Activated T-helper 17 cell treated with anti-CD3 and anti-CD28 coated beads, Interleukin-2, amount 50 U/mL, for 72 hours (primary cell): ENCODE measurements around the gene CLCN5. TPM values are rescaled to one million over a fixed set of nuclear protein-coding genes. Genes with fewer than 3 reads are reported as not detected.

Source experiments
- ATAC-seq: fragments of 150-1000 bp; cut with Tn5 transposase; replicated peaks from 2 replicates; pipeline ENCODE4 v1.10.0; 2021; ENCODE audit warnings: mild to moderate bottlenecking, moderate library complexity
- H3K27ac Mint-ChIP-seq: one replicate; pipeline ENCODE4 v1.8.0; 2022; ENCODE audit warnings: mixed read lengths
- H3K27me3 Mint-ChIP-seq: one replicate; pipeline ENCODE4 v1.8.0; 2022; ENCODE audit warnings: mixed read lengths
- H3K36me3 Mint-ChIP-seq: one replicate; pipeline ENCODE4 v1.8.0; 2022; ENCODE audit warnings: low read depth, mild to moderate bottlenecking, mixed read lengths
- H3K4me1 Mint-ChIP-seq: one replicate; pipeline ENCODE4 v1.8.0; 2022; ENCODE audit warnings: mixed read lengths
- H3K4me3 Mint-ChIP-seq: one replicate; pipeline ENCODE4 v1.8.0; 2022; ENCODE audit warnings: mild to moderate bottlenecking, mixed read lengths
- H3K9me3 Mint-ChIP-seq: one replicate; pipeline ENCODE4 v1.8.0; 2022; ENCODE audit warnings: mixed read lengths
- total RNA-seq, 2 donors: library from RNA; stranded (reverse); gene quantifications; one replicate each; pipeline ENCODE4 v1.2.3, GENCODE V29; 2022

Gene CLCN5
- total RNA-seq, 2 donors from 2014 or later, result 3.1 to 4.3 TPM

DNA sequence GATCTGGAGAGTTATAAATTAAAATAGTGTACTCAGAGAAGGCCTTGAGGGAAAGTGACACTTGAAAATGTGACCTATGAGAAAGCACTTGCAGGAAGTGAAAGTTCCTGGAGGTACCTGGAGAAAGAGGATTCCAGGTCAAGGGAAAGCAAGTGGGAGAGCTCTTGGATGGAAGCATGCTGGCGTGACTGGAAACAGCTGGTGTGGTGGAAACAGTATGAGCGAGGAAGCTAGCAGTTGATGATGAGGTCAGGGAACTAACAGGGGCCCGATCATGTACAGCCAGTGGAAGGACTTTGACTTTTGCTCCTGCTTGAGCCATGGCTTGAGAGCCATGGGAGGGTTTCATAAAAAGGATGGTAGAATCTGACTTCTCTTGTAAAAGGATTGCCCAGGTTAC, 9.5 kb upstream of the CLCN5 start:
- Mint-ChIP-seq H3K4me1 (peaks cover 14% of the 10 kb centered on the region), H3K27me3 (no peaks in the 10 kb centered on the region), H3K36me3 (no peaks in the 10 kb centered on the region), H3K4me3 (no peak overlapping the region), H3K27ac (no peak overlapping the region), H3K9me3 (no peaks in the 10 kb centered on the region)
- ATAC-seq, result no peak

DNA sequence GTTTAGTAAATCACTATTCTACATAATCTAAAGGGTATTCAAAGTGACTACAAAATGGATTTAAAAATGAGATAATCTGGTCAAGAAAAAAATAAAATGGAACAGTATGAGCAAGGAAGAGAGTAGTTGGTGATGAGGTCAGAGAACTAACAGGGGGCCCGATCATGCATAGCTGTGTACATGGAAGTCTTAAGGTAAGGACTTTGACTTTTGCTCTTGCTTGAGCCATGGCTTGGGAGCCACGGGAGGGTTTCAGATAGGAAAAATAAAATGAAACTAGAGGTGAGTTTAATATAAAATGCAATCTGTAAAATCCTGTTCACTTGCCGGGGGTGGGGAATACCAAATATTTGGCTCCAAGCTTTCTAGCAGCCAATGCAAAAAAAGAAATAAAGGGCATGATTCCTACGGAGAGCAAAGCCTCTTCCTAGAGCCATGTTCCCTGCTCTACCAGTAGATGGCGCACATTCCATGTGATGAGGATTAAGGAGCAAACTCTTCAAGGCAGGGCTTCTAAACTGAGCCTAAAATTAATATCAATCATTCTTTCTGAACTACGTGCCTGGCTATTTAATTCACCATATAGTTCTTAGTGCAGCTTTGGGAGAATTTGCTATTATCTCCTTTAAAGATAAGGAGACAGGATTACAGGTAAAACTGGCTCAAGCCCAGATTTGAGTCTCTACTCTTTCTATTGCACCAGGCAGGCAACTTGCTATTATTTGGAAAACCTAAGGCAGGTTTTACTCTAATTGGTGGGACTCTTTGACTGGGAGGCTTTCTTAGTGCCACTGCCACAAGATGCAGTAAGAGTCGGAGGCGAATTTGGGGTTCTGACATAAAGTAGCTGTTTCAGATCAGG, 6.8 kb upstream of the CLCN5 start:
- Mint-ChIP-seq H3K36me3 (no peaks in the 10 kb centered on the region), H3K27ac (no peak overlapping the region), H3K4me1 (peaks cover under 1% of the 10 kb centered on the region), H3K27me3 (no peaks in the 10 kb centered on the region), H3K9me3 (no peaks in the 10 kb centered on the region), H3K4me3 (no peak overlapping the region)
- ATAC-seq, result peak; percentile 59

DNA sequence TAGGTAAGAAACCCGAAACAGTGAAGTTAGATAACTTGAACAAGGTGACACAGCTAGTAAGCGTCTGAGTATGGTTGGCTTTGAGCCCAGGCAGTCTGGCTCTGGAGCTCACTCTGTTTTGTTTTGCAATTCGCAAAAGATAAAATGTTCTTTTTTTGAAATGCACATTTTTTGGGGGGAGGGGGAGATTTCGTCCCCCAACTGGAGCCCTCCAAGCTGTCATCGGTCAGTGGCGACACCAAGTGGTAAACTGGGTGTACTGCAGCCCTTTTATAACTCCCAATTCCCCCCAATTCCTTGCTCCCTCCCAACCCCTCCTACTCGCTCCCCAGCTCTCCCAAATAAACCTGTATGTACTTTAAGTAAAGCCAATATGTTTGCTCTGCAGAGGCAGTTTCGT, 2.8 kb upstream of the CLCN5 start:
- Mint-ChIP-seq H3K36me3 (no peaks in the 10 kb centered on the region), H3K4me3 (no peak overlapping the region), H3K4me1 (no peaks in the 10 kb centered on the region), H3K27ac (no peak overlapping the region), H3K27me3 (no peaks in the 10 kb centered on the region), H3K9me3 (no peaks in the 10 kb centered on the region)
- ATAC-seq, result no peak

DNA sequence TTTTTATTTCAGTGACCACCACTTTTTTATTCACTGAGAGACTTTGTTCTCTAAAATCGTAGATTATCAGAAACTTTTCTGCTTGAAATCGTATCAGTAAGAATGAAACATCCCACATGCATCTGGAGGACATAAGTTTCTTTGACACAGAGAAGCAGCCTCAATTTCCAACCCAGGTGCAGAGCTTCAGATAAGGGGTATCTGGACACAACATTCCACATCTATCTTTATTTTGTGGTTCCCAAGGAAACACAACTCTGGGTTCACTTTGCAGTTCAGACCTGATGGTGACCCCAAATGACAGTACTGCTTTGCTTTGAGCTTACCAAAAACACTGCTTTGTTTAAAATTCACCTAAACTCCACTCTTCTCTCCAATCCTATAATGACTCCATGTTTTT, 1.3 kb upstream of the CLCN5 start:
- Mint-ChIP-seq H3K36me3 (peaks cover 1% of the 10 kb centered on the region), H3K4me1 (no peaks in the 10 kb centered on the region), H3K4me3 (no peak overlapping the region), H3K9me3 (no peaks in the 10 kb centered on the region), H3K27ac (no peak overlapping the region), H3K27me3 (no peaks in the 10 kb centered on the region)
- ATAC-seq, result no peak

DNA sequence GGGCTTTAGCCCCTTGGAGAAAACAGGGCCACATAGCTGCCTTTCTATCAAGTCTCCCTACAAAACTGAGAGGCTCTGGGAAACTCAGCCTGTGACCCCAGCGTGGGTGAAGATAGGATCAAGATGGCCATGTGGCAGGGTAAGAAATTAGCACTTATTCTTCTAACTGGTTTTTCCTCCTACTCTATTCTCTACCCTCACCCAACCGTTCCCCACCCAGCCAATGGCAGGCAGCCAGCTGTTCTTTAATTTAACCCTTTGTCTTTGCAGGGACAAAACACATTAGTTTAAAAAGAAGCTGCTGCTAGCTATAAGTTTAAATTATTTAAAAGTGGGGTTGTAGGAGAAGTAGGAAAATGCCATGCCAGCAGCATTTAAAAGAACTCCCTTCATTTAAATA, 2.8 kb downstream of the CLCN5 start:
- Mint-ChIP-seq H3K27me3 (no peaks in the 10 kb centered on the region), H3K9me3 (no peaks in the 10 kb centered on the region), H3K4me1 (no peaks in the 10 kb centered on the region), H3K36me3 (peaks cover 8% of the 10 kb centered on the region), H3K27ac (no peak overlapping the region), H3K4me3 (no peak overlapping the region)
- no peak for ATAC-seq

DNA sequence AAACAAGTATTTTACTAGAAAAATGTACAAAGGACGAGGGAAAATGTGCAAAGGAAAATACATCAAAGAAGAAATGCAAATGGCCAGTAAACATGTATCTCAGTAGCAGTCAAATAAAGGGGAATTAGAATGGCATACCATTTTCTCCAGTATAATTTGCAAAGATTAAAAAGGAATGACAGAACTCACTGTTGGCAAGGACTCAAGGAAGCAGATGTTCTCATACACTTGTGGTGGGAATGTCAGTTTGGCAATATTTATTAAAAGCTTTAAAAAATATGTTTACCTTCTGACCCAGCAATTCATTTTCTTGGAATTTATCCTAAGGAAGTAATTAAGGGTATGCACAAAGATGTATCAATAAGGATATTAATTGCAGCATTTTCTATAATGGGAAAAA, 7.6 kb downstream of the CLCN5 start:
- Mint-ChIP-seq H3K9me3 (no peaks in the 10 kb centered on the region), H3K27me3 (no peaks in the 10 kb centered on the region), H3K4me1 (no peaks in the 10 kb centered on the region), H3K27ac (no peak overlapping the region), H3K36me3 (peaks cover 8% of the 10 kb centered on the region), H3K4me3 (no peak overlapping the region)
- no peak for ATAC-seq

DNA sequence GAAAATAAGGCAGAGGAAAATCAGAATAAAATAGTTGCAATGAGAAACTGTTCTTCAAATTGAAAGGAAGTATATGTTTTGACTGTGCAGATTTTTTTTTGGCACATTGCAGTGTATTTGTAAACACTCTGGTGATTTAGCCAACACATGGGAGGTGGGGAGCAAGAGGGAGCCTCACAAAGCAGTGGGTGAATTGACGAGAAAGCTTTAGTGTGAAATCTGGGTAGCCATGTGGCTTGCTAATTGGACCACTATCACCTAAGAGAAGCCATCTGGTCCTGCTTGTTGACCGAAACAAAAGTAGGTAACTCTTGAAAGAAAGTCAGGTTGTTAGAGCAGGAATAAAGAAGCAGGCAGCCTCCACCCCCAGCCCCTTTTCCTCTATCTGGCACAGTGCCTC, 10.4 kb downstream of the CLCN5 start:
- no peak for ATAC-seq
- no peak overlapping the region for H3K4me3 Mint-ChIP-seq
- H3K27me3 Mint-ChIP-seq, result no peaks in the 10 kb centered on the region
- H3K9me3 Mint-ChIP-seq, result no peaks in the 10 kb centered on the region
- no peak overlapping the region for H3K27ac Mint-ChIP-seq
- no peaks in the 10 kb centered on the region for H3K36me3 Mint-ChIP-seq
- H3K4me1 Mint-ChIP-seq, result no peaks in the 10 kb centered on the region

DNA sequence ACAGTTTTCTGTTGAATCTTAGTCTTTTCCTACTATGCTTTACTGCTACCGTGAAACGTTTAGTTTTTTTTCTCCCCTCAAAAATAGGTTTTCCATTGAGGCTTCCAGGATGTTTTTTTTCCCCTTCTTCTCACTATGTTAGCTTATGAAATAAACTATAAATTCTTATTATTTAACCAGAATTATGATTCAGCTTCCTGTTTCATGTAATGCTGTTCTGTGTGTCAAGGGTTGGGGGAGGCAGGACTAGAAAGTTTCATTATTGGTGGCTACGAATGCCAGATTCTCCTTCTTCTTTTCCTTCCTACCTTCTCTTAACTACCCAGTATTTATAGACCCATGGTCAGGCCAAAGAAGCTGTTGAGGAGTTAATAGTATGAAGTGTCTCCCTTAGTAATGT, 11.8 kb downstream of the CLCN5 start:
- H3K9me3 Mint-ChIP-seq, result no peaks in the 10 kb centered on the region
- H3K4me1 Mint-ChIP-seq, result no peaks in the 10 kb centered on the region
- ATAC-seq, result no peak
- no peaks in the 10 kb centered on the region for H3K27me3 Mint-ChIP-seq
- no peaks in the 10 kb centered on the region for H3K36me3 Mint-ChIP-seq
- no peak overlapping the region for H3K4me3 Mint-ChIP-seq
- H3K27ac Mint-ChIP-seq, result no peak overlapping the region

DNA sequence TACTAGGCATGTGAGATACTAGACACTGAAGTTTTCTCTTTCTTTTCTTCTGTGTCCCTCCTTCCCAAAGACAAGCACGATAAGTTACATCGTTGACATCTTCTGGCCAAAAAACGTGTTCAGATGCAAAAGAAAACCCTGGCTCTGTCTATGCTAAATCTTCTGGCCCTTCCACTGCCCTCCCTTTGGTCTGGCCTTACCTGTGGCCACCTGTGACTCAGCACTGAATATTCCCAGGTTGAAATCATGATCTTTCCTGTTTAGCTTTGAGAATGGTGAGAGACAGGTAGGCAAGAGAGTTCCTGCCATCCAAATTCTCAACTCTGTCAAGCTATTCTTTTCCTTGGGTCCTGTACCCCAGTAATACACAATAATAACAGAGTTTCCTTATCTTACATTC, 12.3 kb downstream of the CLCN5 start:
- no peak overlapping the region for H3K4me3 Mint-ChIP-seq
- no peak overlapping the region for H3K27ac Mint-ChIP-seq
- no peak for ATAC-seq
- H3K36me3 Mint-ChIP-seq, result no peaks in the 10 kb centered on the region
- no peaks in the 10 kb centered on the region for H3K4me1 Mint-ChIP-seq
- H3K27me3 Mint-ChIP-seq, result no peaks in the 10 kb centered on the region
- H3K9me3 Mint-ChIP-seq, result no peaks in the 10 kb centered on the region

DNA sequence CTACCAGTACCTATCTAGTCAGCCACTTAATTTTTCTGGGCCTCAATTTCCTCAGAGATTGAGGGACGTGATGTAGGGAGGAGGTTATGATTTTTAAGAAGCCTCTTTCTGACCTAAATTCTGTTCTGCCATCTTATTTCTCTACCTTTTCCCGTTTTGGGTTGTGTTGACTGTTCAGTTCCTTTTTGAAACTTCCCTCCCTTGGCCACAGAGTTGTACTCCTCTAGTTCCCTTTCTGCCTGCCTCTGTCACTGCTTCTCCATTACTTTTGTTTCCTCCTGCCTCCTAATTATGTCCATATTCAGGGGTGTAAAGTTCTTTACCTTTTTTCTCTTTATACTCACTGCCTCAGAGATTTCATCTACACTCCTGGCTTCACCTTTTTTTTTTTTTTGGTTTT, 25.4 kb downstream of the CLCN5 start:
- H3K27me3 Mint-ChIP-seq, result no peaks in the 10 kb centered on the region
- H3K27ac Mint-ChIP-seq, result no peak overlapping the region
- ATAC-seq, result no peak
- H3K9me3 Mint-ChIP-seq, result no peaks in the 10 kb centered on the region
- H3K36me3 Mint-ChIP-seq, result no peaks in the 10 kb centered on the region
- H3K4me3 Mint-ChIP-seq, result no peak overlapping the region
- peaks cover 3% of the 10 kb centered on the region for H3K4me1 Mint-ChIP-seq

DNA sequence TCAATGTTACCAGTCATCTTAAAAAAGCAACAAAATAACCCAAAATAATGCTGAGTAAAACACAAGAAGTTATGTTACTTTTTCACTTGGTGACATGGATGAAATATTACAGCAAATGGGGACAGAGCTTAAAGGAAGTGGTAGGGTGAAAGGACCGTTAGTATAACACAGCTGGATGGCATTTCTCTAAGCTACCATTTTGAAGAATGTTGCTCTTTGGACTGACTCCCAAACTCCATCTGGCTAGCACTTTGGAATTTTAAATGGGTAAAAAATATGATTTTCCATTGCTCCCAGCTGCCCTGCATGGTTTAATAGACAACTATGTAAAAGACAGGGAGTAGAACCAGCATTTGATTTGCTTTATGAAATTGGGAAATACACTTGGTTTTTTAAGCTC, 27.6 kb downstream of the CLCN5 start:
- H3K27ac Mint-ChIP-seq, result no peak overlapping the region
- no peak overlapping the region for H3K4me3 Mint-ChIP-seq
- H3K9me3 Mint-ChIP-seq, result no peaks in the 10 kb centered on the region
- no peaks in the 10 kb centered on the region for H3K36me3 Mint-ChIP-seq
- ATAC-seq, result no peak
- H3K4me1 Mint-ChIP-seq, result peaks cover 3% of the 10 kb centered on the region
- H3K27me3 Mint-ChIP-seq, result no peaks in the 10 kb centered on the region

DNA sequence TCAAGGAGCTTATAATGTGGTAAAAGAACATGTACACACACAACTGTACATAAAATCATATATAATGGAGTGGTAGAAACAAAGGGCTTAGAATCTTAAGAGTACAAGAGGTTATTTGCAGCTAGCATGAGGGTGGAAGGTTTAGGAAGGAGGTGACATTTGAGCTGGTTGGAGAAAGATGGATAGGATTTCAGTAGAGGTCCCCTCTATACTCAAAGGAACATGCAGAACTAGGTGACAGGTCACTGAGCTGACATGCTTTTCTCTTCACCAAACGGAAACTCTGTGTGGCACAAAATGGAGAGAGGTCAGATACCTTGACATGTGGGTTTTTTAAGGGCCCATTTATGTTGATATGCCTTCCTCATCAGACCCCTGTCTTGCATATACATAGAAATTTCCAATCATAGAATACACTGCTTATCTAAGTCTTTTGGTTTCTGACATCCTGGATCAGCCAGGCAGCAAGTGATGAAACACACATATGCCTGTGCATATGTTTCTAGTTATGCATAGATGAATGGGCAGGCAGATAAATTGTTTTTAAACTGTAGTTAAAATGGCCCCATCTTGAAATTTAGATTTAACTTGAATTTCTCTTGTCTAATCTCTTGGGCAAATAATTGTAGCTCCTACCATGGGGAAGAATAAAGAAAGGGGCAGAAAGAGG, 29.3 kb downstream of the CLCN5 start:
- Mint-ChIP-seq H3K27ac (no peak overlapping the region), H3K27me3 (no peaks in the 10 kb centered on the region), H3K36me3 (no peaks in the 10 kb centered on the region), H3K4me1 (peaks cover 3% of the 10 kb centered on the region), H3K9me3 (no peaks in the 10 kb centered on the region), H3K4me3 (no peak overlapping the region)
- no peak for ATAC-seq

DNA sequence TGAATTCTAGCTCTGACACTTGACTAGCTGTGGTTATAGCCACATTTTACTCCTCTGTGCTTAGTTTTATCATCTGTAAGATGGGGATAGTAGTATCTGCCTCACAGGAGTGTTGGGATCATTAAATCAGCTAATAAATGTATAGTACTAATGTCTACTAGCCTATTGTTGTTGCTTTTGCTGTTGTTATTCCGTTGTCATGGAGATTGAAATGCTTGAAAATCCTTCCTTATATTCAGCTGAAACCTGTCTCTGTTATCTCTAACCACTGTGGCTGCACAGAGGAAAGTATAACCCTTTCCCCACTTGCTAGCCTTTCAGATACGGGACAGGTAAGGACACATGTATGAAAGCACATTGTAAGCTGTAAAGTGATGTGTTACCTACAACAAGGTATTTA, 33.9 kb downstream of the CLCN5 start:
- no peak for ATAC-seq

DNA sequence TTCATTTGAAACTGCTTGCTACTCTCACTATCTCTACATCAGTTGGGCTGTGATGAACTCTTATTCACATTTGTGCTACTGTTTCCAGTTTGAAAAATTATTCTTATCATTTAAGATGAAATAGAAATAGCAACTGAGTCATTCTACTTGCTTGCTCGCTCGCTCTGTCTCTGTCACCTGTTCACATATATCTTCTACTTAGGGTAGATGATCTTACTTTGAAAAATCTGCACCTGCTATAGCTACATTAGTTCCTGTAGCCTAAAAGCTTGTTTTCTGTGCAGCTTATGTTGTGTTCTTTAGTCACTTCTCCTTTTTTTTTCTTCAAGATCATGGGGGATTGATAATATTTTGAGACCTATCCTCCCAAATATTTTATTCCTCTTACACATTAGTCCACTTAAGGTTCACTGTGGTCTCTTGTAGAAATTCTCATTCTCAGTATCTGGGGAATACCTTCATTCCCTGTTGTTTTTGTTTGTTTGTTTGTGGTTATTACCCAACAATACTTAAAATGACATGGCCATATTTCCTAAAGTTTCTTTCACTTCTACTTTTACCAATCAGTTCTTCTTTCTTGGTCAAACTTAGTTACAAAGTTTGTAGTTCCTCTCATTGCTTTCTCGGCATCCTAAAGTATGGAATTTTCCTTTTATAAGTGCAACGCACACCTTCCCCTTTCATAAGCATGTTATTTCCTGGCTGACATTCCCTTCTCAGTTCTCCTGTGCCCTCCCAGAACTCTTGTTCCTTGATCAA, 36.5 kb downstream of the CLCN5 start:
- Mint-ChIP-seq H3K36me3 (no peaks in the 10 kb centered on the region), H3K27me3 (no peaks in the 10 kb centered on the region)

More for the DNA sequence above, 33.9 kb downstream of the CLCN5 start:
- Mint-ChIP-seq H3K4me1 (no peaks in the 10 kb centered on the region), H3K4me3 (no peak overlapping the region), H3K36me3 (no peaks in the 10 kb centered on the region), H3K9me3 (no peaks in the 10 kb centered on the region), H3K27ac (no peak overlapping the region), H3K27me3 (no peaks in the 10 kb centered on the region)

DNA sequence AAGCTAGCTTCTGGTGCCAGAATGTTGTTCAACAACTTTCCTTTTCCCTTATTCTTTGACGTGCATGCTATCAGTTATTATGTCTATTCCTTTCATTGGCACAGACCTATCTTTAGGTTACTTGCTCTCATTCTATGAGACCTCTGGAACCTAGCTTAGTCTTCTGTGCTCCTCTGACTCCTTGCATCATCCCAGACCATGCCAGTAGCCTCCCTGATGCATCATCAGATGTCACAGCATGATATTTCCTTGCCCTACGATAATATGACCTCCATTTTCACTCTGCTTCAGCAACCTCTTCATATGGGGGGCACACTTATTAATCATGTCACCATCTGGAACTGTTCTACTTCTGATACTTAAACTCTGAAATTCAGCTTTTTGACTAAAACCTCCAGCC, 37.2 kb downstream of the CLCN5 start:
- no peaks in the 10 kb centered on the region for H3K9me3 Mint-ChIP-seq
- H3K36me3 Mint-ChIP-seq, result no peaks in the 10 kb centered on the region
- H3K4me3 Mint-ChIP-seq, result no peak overlapping the region
- no peak for ATAC-seq
- no peaks in the 10 kb centered on the region for H3K27me3 Mint-ChIP-seq
- H3K27ac Mint-ChIP-seq, result no peak overlapping the region
- no peaks in the 10 kb centered on the region for H3K4me1 Mint-ChIP-seq

More for the DNA sequence above, 36.5 kb downstream of the CLCN5 start:
- no peak overlapping the region for H3K4me3 Mint-ChIP-seq
- no peaks in the 10 kb centered on the region for H3K9me3 Mint-ChIP-seq
- H3K4me1 Mint-ChIP-seq, result no peaks in the 10 kb centered on the region
- no peak for ATAC-seq
- H3K27ac Mint-ChIP-seq, result no peak overlapping the region
